ENCODE measurements around the gene MYO7B.
A peak's percentile ranks its signal among the peaks of the same experiment; 100 is the strongest.
"Not testable (repeated sequence)": the region's sequence is repeated elsewhere in the genome, so short reads cannot be mapped to it uniquely, and the experiment has no call there.

MYO7B gene

DNA sequence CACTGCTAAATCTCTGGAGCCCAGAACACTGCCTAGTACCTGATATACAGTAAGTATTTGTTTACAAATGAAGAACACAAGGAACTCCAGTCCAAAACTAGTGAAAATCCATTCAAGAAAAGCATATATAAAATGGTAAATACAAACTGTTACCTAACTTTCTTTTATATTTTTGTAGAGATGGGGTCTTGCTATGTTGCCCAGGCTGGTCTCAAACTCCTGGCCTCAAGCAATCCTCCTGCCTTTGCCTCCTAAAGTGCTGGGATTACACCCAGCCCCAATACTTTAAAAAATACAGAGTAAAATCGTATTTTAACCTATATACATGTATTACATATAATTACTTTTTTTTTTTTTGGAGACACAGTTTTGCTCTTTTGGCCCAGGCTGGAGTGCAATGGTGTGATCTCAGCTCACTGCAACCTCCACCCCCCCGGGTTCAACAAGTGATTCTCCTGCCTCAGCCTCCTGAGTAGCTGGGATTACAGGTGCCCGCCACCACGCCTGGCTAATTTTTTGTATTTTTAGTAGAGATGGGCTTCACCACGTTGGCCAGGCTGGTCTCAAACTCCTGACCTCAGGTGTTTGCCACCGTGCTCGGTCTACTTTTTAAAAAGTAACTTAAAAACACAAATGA, 11.2 kb upstream of the MYO7B start:
- not testable (repeated sequence) for DNase-seq

DNA sequence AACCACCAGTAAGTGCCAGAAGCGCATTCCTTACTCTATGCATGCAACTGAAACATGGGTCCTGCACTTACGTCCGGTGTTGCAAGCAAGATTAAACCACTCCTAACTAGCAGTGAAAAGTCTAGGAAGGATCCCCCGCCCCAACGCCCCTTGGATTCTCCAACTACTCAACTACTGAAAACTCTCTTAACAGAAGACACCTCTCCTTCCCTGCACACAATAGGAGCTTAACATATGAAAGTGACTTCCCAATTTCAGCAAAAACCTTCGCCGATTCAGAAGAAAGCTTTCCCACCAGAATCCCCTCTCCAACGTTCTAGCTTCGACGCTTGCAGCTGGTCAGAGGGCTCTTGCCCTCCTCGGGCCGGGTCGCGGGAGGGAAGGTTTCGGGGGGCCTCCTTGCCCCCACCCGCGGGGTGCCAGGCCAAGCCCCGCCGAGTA, 9.8 kb upstream of the MYO7B start:
- no peak for DNase-seq

DNA sequence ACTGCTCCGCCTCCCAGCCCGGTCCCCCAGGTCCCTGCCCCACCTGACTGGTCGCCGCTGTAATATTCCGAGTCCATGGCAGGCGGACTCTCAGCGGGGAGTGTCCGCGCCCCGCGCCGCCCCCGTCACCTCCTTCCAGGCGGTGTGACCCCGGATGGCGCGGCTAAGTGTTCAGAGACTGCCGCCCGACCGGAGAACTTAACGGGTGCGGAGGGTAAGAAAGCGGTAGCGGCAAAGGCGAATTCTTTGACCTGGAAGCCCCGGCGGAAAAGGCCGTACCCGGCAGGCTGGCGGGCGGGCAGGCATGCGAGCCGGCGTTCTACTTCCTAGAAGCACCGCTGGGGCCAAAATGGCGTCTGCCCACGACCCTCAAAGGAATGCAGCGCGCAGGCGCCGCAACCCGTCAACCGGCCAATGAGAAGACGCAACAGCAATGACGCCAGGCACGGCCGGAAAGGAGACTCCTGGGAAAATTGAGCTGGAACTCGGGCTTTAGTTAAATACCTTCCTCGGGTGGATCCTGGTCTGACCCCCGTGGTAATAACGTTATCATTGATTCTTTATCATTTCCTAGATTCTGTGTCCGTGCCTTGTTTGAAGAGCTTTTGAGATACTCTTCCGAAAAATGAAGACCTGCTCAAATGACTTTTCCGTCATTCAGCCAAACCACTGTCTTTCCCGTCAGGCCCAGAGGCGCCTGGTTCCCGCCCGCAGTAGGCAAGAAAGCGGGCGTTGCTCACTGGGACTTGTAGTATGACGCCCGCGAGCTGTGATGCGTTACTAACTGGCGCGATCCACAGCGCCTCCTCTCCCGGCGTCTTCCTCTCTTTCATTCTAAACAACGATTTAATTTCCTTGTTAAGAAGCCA, 9.1 kb upstream of the MYO7B start, which contains the start of gene IWS1:
Gene IWS1 (minus strand): TSS at position 358 of the 869 bp plus-strand sequence. CDS start 281 bp downstream, at position 77.
- peak; percentile 88 for DNase-seq

DNA sequence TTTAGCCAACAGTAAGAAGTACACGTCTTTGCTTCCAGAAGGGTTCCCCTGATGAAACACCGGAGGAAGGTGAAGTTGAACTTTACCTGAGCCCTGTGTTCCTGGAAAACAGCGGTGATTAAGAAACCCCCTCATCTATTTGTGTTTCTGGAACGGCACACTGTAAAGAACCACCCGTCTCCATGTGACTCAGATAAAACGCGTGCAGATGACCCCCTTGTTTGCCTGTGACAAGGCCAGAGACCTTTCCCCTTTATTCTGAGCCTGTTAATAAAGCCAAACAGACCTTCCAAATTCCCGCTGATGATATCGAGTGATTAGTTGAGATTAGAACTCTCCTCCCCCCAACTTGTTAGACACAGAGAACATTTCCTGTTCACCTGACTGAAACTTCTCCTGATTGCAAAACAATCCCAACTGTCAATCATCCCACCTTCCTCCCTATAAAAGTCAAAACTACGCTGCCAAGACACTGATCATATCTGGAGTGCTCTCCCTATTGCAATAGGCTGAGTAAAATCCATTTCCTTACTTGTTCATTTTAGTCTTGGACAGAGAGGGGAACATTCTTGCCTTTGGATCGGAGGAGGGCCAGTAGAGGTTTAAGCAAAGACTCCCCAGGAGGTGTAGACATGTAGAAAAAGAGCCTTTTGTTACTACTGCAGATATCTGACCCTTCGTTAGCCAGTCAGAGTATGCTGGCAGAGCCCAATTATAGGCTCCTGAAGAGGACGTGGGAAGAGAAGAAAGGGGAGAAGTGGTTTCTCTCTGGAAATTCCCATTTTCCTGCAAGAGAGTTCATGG, 8.3 kb upstream of the MYO7B start:
- no peak for DNase-seq

DNA sequence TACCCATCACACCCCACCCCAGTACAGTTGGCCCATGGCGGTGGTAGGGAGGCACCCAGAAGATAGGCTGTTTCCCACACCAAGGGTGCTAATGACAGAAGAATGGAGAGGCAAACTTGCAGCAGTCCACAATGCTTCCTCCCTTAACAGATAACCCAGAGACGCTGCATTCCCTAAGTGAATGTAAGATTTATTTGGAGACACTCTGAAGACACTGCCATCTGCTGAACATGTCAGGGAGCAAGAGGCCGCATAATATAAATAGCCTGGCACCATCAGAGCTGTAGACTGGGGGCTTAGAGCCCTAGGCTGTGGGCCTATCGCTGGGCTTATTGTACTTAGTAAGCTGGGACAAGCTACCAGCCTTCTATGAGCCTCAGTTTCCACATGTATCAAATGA, 7.0 kb upstream of the MYO7B start:
- no peak for DNase-seq

DNA sequence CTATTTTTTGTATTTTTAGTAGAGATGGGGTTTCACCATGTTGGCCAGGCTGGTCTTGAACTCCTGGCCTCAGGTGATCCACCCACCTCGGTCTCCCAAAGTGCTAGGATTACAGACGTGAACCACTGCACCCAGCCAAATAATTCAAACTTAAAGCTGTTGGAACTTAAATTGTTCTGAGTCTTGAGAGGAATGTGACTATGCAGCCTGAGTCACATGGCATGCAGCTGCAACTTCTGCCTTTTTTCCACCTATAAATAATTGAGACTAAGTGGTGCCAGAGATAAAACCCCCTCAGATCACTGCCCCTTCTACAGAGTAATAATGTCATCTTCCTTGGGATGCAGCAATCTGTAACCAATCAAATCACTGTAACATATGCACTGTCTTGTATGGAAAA, 6.1 kb upstream of the MYO7B start:
- DNase-seq, result not testable (repeated sequence)

DNA sequence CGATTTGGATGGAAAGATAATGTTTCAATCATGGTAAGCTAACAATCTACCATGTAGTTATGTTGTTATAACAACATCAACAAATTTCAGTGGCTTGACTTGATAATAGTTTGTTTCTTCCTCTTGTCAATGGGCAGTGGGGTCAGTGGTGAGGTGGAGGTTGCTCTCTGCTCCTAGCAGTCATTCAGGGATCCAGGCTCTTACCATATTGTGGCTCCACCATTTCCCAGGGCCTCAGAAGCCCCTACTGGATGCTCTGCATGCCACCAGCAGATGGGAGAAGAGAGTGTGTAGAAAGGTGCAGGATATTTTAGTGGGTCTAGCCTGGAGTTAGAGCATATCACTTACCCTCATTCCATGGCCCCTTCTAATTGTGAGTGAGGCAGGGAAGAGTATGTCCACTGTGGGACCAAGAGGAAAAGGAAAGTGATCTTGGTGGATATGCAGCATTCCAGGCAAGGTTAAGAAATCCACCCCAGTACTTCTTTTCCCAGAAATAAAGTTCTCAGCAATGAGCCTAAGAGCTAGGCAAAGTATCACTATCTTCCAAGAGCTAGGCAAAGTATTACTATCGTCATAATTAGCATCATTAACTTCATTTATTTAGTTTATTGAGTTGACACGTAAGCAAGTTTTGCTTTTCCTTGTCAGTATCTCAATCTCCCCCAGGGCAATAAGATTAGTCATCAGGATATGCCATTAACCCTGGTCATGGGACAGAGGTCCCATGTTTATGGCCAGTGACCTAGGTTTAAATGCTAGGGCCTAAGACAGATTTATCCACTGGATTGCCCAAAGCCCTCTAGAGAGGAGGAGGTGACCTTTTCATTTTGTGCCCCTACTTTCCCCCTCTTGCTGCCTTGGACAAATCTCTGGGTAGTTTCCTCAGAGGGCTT, 5.0 kb upstream of the MYO7B start:
- DNase-seq, result no peak

DNA sequence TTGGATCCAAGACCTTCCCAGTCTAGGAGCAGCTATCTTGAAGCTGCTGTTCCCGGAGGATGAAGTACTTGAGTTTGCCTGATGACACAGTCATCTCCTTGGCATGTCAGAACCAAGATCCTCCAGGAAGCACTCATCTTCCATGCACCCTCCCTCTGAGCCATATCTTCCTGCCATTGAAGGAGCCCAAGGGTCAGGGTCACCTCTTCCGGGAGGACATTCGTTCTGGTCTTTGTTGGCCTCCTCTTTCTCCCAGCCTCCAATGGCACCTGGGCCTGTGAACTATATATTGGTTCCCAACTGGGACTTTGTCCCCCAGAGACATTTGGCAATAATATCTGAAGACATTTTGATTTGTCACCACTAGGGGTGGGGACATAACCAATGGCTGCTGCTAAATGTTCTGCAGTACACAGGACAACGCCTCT, 4.2 kb upstream of the MYO7B start:
- DNase-seq, result no peak

DNA sequence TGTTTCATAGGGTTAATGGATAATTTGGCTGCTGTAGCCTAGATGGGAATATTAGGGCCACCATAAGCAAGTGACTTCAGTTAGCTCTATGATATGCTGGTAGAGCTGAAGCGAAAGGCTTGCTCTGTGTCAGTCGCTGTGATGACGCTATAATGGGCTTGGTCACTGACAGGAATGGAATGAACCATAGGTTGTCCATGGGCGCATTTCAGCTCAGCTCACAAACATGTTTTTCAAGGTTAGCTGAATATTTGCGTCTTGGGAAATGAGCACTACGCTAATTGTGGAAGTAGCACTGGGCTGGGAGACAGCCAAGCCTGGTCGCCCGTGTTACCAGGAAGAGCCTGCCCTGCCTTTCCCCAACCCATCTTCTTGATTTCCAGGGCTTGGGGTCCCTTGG, 3.2 kb upstream of the MYO7B start:
- no peak for DNase-seq

DNA sequence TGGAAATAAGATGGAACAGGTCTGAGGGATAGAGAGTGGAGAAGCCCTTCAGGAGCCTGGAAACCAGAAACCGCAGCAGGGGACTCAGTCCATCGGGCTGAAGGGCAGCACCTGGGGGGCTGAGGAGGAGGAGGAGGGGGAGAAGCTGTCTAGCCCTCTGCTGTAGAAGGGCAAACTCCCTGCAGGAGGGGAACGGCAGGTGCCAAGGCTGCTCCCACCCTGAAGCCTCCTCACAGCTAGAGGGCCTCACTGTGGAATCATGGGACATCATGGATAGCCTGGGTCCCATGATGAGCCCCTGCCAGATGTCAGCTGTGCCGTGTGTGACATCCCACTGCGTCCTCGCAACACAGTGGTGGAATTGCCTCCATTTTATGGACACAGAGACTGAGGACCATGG, 435 bp downstream of the MYO7B start:
- DNase-seq, result no peak

DNA sequence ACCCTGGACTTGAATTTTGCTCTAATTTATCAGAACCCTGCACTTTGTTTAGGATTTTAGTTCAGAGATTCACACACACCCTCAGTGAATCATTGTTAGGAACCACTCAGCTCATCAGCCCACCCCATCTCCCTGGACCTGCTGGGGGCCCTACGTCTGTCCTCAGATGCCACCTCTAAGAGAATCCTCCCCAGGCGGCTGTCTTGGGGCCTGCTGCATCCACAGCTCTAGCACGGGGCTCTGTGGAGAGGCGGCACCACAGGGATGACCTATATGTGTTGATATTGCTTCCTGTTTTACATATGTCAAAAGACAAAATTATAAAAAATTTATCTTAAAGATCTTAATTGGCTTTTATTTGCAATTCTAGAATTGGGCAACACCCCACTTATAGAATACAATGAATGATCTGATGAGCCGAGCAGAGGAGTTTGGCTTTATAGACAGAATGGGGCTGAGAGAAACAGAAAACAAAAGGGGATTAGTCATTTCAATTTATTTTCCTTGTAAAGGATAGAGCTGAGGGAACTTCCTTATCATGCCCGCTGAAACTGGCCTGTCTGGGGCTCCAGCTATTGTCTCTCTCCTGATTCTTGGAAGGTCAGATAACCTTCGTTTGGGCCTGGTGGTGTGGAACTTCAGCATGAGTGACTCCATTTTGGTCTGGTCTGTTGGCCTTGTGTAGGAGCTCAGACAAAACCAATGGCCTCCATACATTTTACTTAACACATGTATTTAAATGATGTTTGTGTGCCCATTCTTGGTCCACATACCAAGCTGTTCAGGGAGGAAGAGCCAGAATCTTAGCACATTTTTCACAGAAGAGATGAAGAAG, 1.4 kb downstream of the MYO7B start:
- no peak for DNase-seq

DNA sequence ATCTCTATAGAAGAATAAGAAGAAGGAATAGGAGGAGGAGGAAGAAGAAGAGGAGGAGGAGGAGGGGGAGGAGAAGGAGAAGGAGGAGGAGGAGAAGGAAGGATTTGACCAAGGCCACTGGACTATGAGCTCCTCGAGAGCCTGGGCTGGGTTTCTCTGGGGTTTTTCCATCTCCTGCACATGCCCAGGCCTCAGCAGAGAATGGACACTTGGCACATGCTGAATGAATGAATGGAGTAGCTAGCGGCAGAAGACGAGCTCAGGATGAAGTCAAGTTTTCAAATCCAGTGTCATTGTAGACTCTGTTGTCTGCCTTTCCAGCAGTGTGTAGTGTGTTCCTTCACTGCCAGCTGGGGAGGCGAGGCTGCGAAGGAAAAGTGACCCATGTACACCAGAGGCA, 2.2 kb downstream of the MYO7B start:
- no peak for DNase-seq

DNA sequence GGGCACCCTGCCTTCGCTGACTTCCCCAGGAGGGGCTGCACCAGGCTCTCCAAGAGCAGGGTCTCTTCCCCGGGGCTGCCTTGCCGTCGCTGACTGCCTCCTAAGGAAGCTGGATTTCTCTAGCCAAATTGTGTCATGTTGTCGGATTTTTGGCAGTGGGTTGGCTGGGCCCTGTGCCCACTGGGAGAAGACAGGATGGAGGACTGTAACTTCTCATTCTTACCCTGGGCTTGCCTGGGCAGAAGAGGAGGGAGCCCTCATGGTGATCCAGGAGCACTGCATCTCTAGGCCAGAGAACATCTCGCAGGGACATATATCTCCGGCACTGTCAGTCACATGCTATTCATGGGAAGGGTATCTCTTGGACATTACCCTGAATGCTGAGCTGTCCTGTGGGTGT, 6.3 kb downstream of the MYO7B start:
- DNase-seq, result no peak

DNA sequence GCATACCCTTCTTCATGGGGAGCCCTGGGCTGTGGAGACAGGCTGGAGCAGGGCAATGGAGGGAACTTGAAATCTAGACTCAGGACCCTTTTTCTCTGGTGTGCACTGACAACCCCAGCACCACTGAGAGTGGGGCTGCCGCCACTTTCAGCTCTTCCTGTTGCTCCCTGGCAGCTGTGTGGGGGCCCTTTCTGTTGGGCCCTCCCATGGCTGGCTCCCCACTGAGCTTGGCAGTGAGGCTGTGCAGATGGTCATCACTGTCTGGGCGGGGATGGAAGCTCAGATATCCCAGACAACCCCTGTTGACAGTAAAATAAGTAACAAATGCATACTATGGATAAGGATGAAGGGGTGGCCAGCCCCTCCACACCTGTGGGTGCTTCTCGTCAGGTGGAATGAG, 6.7 kb downstream of the MYO7B start:
- DNase-seq, result no peak

DNA sequence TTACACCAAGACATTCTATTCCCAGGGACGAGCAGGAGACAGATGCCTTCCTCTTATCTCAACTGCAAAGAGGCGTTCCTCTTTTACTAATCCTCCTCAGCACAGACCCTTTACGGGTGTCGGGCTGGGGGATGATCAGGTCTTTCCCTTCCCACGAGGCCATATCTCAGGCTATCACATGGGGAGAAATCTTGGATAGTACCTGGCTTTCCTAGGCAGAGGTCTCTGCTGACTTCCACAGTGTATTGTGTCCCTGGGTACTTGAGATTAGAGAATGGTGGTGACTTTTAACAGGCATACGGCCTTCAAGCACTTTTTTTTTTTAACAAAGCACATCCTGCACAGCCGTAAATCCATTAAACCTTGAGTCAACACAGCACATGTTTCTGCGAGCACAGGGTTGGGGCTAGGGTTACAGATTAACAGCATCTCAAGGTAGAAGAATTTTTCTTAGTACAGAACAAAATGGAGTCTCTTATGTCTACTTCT, 7.6 kb downstream of the MYO7B start:
- not testable (repeated sequence) for DNase-seq

DNA sequence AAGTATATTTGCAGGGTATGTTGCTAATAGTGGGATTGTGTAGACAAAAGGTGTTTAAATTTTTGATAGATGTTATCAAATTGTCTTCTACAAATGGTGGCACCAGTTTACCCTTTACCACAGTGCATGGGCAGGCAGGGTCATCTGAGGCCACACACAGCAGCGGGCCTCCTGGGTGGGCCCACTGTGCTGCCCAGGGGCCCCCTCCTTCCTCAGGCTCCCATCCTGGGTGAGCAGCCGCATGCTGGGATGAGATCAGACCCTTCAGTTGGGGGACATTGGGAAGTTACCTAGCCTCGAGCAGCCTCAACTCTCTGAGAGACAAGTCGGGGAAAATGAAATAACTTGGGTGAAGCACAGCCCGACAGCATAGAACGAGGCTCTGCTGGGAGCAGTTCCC, 9.7 kb downstream of the MYO7B start:
- no peak for DNase-seq

DNA sequence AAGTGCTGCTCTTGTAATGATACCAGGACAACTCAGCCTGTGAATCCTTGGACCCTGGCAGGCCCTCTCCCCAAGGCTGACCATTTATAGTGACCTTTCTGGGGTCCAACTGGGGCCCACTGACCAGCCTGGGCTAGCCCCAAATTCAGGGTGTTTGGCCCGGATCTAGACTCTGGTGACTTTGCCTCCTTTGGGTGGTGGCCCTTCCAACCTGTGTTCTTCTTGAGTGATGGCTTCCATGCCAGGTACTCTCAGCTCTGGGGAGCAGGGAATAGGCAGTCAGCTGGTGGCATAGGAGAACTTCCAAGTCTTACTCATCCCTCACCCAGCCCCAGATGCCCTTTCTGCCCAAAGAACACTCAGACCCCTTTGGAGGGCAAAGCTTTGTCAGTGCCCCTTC, 10.3 kb downstream of the MYO7B start:
- DNase-seq, result no peak

DNA sequence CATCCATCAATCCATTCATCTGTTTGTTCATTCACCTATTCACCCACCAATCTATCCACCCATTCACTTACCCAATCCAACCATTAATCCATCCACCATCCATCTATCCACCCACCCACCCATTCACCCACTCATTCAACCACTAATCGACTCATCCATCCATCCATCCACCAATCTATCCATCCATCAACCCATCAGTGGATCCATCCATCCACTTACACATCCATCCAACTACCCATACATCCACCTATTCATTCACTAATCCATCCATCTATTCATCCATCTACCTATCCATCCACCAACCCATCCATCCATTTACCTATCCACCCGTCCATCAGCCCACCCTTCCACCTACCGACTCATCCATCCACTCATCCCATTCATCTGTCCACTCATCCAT, 11.3 kb downstream of the MYO7B start:
- no peak for DNase-seq

DNA sequence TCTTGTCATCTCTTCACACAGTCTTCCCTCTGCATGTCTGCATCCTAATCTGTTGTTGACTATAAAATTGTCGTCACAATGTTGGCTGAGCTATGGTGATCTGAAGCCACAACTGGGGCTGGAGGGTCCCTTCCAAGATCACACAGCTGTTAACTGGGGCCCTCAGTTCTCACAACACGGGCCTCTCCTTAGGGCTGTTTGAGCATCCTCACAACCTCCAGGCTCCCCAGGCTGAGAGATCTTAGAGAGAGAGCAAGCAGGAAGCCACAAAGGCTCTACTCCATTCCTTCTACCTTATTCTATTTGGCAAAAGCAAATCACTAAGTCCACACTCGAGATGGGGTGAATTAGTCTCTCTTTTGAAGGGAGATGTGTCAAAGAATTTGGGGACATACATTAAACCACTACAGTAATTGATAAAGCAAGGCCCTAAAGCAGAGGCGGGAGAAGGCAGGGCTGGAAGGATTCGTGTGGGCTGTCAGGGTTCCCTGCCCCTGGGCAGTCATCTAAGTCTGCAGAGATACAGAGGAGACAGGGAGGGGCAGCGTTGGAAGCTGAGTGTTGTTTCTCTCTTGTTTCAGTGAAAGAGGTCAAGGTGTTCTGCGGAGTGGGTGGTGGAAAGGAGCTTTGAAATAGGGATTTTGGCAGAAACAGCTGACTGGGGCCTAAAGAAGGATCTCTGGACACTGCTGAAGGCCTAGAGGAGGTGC, 15.9 kb downstream of the MYO7B start:
- no peak for DNase-seq

DNA sequence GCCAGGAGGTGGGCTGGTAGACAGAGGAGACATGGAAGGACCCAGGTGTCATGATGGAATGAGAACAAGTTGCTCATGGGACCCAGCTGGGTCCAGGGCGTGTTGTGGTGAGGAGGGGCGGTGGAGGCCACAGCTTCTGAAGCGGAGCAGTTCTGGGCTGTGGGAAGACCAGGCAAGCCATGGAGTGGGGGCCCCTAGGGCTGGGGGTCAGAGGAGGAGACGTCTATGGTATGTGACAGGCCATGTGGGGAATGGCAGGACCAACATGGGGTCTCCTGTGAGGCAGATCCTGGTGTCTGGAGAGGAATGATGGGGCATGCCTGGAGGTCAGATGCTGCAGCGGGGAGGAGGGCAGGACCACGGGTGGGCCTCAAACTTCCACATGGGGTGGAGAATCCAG, 16.9 kb downstream of the MYO7B start:
- DNase-seq, result no peak

DNA sequence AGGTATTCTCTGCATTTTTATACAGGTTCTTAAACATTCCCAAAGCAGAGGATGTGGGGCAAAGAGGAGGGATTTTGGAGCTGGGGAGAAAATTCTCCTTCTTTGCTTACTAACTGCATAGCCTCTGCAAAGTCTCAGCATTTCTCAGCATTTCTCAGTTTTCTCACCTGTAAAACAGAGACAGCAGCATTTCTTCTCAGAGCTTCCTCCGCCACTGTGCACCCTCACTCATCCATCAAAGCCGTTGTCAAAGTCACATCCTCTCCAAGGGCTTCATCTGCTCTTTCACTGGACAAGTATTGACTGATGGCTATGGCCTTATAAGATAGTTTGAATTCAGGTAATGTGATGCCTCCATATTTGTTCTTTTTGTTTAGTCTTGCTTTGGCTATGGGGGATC, 17.4 kb downstream of the MYO7B start:
- no peak for DNase-seq

Data from stimulated activated CD4-positive, alpha-beta T cell treated with anti-CD3 and anti-CD28 coated beads, Interleukin-12 subunit alpha, Interleukin-12 subunit beta, amount 100 ng/mL, for 4 hours (primary cell).